HEK293T (cell line): ENCODE results near the gene THRAP3.

ENCODE experiments used
- CTCF ChIA-PET: fragments of 350-600 bp; formaldehyde crosslinking; extraction: SDS; loops from one replicate; lab custom pipeline; 2021; ENCODE audit warnings: antibody characterized with exemption, inconsistent platforms; lab: Yijun Ruan, JAX
- POLR2A ChIA-PET: fragments of 350-600 bp; formaldehyde crosslinking; extraction: SDS; loops from one replicate; lab custom pipeline; 2020; ENCODE audit warnings: antibody characterized with exemption, inconsistent platforms; lab: Yijun Ruan, JAX
- DNase-seq: peaks from one replicate; pipeline ENCODE4 v3.0.0; 2012; ENCODE audit warnings: mixed read lengths; ENCODE audit errors: extremely low spot score
- ARNT ChIP-seq: fragments of 450-650 bp; IDR thresholded peaks from 2 replicates; pipeline ENCODE4 v1.6.1; 2017; ENCODE audit warnings: mild to moderate bottlenecking
- BHLHE40 ChIP-seq: fragments of 450-650 bp; IDR thresholded peaks from 2 replicates; pipeline ENCODE4 v1.6.1; 2016; ENCODE audit warnings: mild to moderate bottlenecking, moderate library complexity, borderline replicate concordance
- CTBP1 ChIP-seq: fragments of 450-650 bp; IDR thresholded peaks from 2 replicates; pipeline ENCODE4 v1.6.1; 2016; ENCODE audit warnings: borderline replicate concordance
- ELF4 ChIP-seq: fragments of 450-650 bp; IDR thresholded peaks from 2 replicates; pipeline ENCODE4 v1.6.1; 2017; ENCODE audit warnings: antibody characterized with exemption
- FOXA1 ChIP-seq: fragments of 450-650 bp; IDR thresholded peaks from 2 replicates; pipeline ENCODE4 v1.6.1; 2016; ENCODE audit warnings: mild to moderate bottlenecking
- FOXK2 ChIP-seq: fragments of 450-650 bp; IDR thresholded peaks from 2 replicates; pipeline ENCODE4 v1.6.1; 2016; ENCODE audit warnings: mild to moderate bottlenecking
- FOXM1 ChIP-seq: fragments of 450-650 bp; IDR thresholded peaks from 2 replicates; pipeline ENCODE4 v1.6.1; 2017; ENCODE audit warnings: mild to moderate bottlenecking, borderline replicate concordance
- HDGF ChIP-seq: fragments of 450-650 bp; IDR thresholded peaks from 2 replicates; pipeline ENCODE4 v1.6.1; 2017; ENCODE audit warnings: antibody characterized with exemption, borderline replicate concordance
- L3MBTL2 ChIP-seq: fragments of 450-650 bp; conservative IDR thresholded peaks from 2 replicates; pipeline ENCODE4 v1.6.1; 2016; ENCODE audit warnings: mild to moderate bottlenecking
- LEF1 ChIP-seq: fragments of 450-650 bp; IDR thresholded peaks from 2 replicates; pipeline ENCODE4 v1.6.1; 2017; ENCODE audit warnings: mild to moderate bottlenecking, borderline replicate concordance
- NFRKB ChIP-seq: fragments of 450-650 bp; IDR thresholded peaks from 2 replicates; pipeline ENCODE4 v1.6.1; 2016; ENCODE audit warnings: mild to moderate bottlenecking, moderate library complexity
- SP1 ChIP-seq: fragments of 450-650 bp; IDR thresholded peaks from 2 replicates; pipeline ENCODE4 v1.6.1; 2017
- SUZ12 ChIP-seq: fragments of 450-650 bp; IDR thresholded peaks from 2 replicates; pipeline ENCODE4 v1.6.1; 2016; ENCODE audit warnings: mild to moderate bottlenecking
- TARDBP ChIP-seq: fragments of 450-650 bp; IDR thresholded peaks from 2 replicates; pipeline ENCODE4 v1.6.1; 2016
- ZNF384 ChIP-seq: fragments of 450-650 bp; IDR thresholded peaks from 2 replicates; pipeline ENCODE4 v1.6.1; 2016
- TF ChIP-seq, protein P1 (sequence below): fragments of 450-650 bp; IDR thresholded peaks from 2 replicates; pipeline ENCODE4 v1.6.1; 2016

THRAP3 gene

DNA sequence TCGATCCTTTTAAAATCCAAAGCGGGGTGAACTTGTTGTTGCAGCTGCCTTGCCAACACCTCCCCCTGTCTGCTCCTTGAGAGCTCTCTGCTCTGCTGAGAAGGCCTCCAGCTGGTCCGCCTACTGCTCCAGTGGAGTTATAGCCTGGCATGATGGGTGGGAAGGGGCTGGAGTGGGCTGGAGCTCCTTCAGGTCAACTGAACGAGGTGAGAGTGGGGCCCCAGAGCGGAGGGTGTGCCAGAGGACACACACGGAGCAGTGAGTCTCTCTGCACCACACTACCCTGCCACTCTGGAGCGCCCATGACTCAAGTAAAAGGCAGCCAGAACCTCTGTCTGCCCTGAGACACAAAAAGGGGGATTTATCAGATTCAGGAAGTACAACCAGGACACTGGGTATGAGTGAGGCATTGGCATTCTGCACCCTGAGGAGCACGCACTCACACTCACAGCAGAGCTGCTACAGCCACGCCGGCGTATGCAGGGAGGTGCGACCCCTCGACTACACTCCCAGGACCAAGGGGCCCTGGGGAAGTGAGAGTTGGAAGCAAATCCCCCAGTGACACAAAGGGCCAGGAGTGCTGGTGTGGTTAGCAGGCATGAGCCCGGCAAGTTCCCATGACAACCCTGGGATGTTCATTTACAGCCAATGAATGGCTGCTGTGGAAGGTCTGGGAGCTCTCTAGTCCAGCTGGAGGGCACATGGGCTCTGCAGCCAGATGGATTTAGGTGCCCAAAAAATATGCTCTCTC lies 127.2 kb downstream of the THRAP3 start:
- no peak for DNase-seq
- POLR2A ChIA-PET: no interaction called here
- CTCF ChIA-PET: interaction anchor here (0.6 to 1.2 kb wide), 3 partner anchors 9 to 68 kb away, joined by 3 read pairs; no protein-coding TSS in a partner anchor
- TF ChIP-seq SP1 (no peak), LEF1 (no peak), TARDBP (no peak), L3MBTL2 (no peak), SUZ12 (no peak), FOXA1 (no peak), BHLHE40 (no peak), ELF4 (no peak), ZNF384 (no peak), FOXM1 (no peak), ARNT (no peak), FOXK2 (no peak), NFRKB (no peak)
- TF ChIP-seq, protein P1, sequence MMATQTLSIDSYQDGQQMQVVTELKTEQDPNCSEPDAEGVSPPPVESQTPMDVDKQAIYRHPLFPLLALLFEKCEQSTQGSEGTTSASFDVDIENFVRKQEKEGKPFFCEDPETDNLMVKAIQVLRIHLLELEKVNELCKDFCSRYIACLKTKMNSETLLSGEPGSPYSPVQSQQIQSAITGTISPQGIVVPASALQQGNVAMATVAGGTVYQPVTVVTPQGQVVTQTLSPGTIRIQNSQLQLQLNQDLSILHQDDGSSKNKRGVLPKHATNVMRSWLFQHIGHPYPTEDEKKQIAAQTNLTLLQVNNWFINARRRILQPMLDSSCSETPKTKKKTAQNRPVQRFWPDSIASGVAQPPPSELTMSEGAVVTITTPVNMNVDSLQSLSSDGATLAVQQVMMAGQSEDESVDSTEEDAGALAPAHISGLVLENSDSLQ: no peak

DNA sequence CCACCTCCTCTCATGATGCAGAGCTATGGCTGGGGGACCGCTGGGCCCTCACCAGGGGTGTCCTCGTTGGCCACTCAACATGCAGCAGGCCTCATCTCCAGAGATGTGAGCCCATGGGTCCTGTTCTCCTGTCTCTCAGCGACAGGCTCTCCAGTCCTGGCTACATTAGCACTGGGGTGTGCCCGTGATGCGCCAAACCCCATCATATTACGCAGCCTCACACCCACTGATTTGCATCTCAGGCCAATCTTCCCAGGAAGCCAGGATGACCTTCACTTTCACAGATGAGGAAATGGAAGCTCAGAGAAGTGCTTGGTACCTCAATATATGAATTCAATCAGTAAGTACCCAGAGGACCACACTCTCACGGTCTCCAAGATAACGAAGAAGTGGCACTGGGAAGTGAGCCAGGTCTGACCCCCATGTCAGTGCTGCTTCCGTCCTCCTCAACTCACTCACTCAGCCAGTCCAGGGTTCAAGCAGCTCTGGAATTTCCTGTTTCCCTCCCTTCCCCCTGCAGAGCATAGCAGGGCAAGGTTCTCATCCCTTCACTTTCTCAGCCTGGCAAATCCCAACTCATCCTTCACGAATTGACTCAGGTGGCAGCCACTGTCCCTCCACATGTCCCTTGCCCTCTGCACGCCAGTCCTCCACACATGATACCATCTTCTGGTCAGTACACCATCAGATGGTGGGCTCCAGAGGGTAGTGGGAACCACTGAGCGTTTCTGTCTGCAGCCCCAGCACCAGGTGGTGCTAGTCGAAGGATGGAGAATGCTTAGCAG lies 128.1 kb downstream of the THRAP3 start:
- ChIA-PET CTCF (interaction anchor here (0.6 to 1.2 kb wide), 2 partner anchors 17 to 67 kb away, joined by 3 read pairs; no protein-coding TSS in a partner anchor), POLR2A (interaction anchor here (0.9 kb wide), 1 partner anchor 60 kb away, joined by 3 read pairs; no protein-coding TSS in a partner anchor)
- DNase-seq: no peak
- no peak for TF ChIP-seq FOXK2
- TF ChIP-seq LEF1: no peak
- TF ChIP-seq L3MBTL2: no peak
- no peak for TF ChIP-seq CTBP1
- no peak for TF ChIP-seq BHLHE40
- no peak for TF ChIP-seq NFRKB
- no peak for TF ChIP-seq SUZ12
- TF ChIP-seq ZNF384: no peak
- TF ChIP-seq FOXA1: no peak
- no peak for TF ChIP-seq ELF4
- no peak for TF ChIP-seq ARNT

DNA sequence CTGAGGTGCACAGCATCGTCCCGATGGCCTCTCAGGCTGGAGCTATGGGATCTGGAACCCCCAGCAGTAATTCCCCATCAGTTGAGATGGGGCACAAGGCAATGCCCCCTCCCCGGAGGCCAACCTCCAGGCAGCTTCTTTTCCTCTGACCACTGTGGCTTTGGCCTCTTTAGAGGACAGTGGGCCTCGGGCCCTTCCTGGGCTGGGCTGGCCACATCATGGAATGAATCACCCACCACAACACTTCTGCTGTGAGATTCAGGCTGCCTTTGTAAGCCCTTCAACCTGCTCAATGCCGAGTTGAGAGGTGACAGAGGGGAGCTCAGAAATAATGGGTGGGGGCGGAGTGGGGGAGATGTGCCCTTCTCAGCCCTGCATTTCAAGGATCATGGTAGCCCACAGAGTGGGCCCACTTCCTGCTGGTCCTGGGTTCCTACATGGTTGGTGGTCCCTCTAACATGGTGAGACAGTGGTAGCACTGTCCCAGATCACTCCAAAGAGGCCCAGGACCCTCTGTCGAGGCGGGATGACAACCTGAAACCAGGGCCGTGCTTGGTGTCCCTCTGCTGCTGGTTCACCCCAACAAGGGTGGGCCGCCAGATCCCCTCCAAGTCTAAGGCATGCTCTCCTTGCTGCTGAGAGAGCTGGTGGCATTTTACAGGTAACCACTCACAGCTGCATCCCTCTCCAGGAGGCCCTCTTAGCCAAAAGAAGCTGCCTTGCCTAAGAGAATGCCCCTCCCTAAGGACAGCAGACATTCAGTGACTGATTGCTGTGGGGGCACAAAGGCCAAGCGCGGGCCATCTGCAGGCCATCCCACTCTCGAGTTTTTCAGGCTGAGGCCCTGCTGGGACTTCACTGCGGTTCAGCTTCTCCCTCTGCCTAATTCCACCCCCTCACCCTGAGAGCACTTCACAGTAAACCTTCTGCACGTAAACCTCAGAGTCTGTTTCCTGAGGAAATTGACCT lies 129.0 kb downstream of the THRAP3 start:
- POLR2A ChIA-PET: interaction anchor here (0.9 kb wide), 1 partner anchor 59 kb away, joined by 3 read pairs; no protein-coding TSS in a partner anchor
- no peak for TF ChIP-seq HDGF
- TF ChIP-seq ARNT: no peak
- TF ChIP-seq FOXA1: no peak
- TF ChIP-seq ELF4: no peak
- TF ChIP-seq L3MBTL2: no peak
- TF ChIP-seq, protein P1: no peak
- no peak for TF ChIP-seq FOXK2
- no peak for TF ChIP-seq CTBP1
- TF ChIP-seq ZNF384: no peak
- no peak for TF ChIP-seq FOXM1
- no peak for TF ChIP-seq SUZ12
- CTCF ChIA-PET: no interaction called here
- no peak for DNase-seq

DNA sequence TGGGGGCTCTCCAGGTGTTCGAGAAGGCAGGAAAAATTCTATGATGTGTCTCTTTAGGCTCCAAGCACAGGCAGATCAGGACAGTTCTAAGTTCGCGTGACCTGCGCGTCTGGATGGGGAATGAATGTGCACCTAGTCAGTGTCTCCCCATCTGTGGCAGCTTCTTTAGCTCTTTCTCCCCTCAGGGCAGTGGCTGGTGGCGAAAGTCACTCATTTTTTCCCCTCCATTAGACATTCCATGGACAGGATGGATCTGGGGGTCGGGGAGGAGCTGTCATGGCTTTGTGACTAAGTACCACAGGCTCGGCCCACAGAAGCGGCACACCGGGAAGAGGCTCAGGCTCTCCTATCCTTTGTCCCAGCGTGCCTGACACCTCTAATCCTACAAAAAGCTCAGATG lies 130.2 kb downstream of the THRAP3 start:
- no peak for DNase-seq
- no peak for TF ChIP-seq FOXM1
- no peak for TF ChIP-seq HDGF
- TF ChIP-seq ZNF384: no peak
- no peak for TF ChIP-seq ELF4
- TF ChIP-seq NFRKB: no peak
- TF ChIP-seq, protein P1: no peak
- TF ChIP-seq SP1: no peak
- no peak for TF ChIP-seq FOXK2
- TF ChIP-seq TARDBP: no peak
- no peak for TF ChIP-seq LEF1
- no peak for TF ChIP-seq SUZ12
- POLR2A ChIA-PET: no interaction called here
- CTCF ChIA-PET: no interaction called here
